ENCODE data around the gene TMEM255B. TPM values are rescaled to one million over a fixed set of nuclear protein-coding genes. Genes with fewer than 3 reads are reported as not detected.

The TMEM255B gene
- polyA plus RNA-seq, 1 donor (not counting 4 experiments of a cell fraction or from before 2014, with no cell fraction given), result 7.6 TPM

DNA sequence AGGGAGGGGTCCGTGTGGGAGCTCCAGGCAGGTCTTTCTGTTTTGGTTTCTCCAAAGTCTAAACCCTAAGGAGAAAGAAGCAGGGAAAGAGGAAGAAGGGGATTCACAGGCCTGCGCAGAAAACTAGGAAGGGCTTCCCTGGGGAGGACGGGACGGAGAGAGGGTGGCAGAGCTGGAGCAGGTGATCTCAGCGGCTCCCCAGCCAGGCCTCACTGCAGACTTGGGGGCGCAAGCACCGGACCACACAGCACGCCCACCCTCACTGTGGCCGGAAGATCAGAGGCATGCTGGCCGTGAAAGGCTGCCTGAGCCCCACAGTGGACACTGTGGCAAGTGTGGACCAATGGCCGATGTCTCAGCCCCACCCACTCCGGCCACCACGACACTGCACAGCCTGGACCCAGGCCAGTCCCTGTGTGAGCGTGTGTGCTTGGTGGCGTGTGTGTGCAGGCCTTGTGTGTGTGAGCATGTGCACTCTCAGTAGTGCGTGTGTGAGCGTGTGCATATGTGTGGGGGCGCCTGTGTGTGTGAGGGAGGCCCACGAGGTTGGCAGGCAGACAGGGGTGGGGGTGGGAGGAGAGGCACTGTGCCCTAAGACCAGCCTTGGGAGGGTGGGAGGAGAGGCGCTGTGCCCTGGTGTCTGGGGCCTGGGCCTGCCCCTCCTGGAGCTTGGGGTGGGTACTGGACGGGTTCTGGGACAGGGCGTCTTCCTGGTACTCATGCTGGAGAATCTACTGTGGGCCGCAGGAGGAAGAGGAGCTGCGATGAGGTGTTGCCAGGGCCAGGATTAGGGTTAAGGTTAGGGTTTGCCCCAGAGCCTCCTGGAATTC lies 15.4 kb upstream of the TMEM255B start:
- no peak for TF ChIP-seq EZH2 (IDR thresholded peaks at IDR 0.05; ENCODE audit: low read length)
- TF ChIP-seq, protein P1, sequence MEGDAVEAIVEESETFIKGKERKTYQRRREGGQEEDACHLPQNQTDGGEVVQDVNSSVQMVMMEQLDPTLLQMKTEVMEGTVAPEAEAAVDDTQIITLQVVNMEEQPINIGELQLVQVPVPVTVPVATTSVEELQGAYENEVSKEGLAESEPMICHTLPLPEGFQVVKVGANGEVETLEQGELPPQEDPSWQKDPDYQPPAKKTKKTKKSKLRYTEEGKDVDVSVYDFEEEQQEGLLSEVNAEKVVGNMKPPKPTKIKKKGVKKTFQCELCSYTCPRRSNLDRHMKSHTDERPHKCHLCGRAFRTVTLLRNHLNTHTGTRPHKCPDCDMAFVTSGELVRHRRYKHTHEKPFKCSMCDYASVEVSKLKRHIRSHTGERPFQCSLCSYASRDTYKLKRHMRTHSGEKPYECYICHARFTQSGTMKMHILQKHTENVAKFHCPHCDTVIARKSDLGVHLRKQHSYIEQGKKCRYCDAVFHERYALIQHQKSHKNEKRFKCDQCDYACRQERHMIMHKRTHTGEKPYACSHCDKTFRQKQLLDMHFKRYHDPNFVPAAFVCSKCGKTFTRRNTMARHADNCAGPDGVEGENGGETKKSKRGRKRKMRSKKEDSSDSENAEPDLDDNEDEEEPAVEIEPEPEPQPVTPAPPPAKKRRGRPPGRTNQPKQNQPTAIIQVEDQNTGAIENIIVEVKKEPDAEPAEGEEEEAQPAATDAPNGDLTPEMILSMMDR (optimal IDR thresholded peaks at IDR 0.05 in 1 of 3, IDR thresholded peaks at IDR 0.05 in 1 of 3, conservative IDR thresholded peaks at IDR 0.05 in 1 of 3; ENCODE audit: extremely low read depth in 1 of 3, insufficient read depth in 2 of 3, low read length in 3 of 3), result no peak
- H2AFZ ChIP-seq (ENCODE audit: control insufficient read depth, low read length), result no peak overlapping the region
- H3K9ac ChIP-seq (ENCODE audit: control insufficient read depth, extremely low read depth, insufficient read depth, low read length), result no peak overlapping the region
- peaks cover 14% of the 10 kb centered on the region for H3K27me3 ChIP-seq (ENCODE audit: control insufficient read depth, extremely low read depth, insufficient read depth, low read length)
- no peak overlapping the region for H3K4me2 ChIP-seq (ENCODE audit: control insufficient read depth, extremely low read depth, insufficient read depth, low read depth, low read length)
- no peak overlapping the region for H3K4me3 ChIP-seq (ENCODE audit: control insufficient read depth in 2 of 3, extremely low read depth in 1 of 3, insufficient read depth in 2 of 3, low read depth in 1 of 3, low read length in 3 of 3)
- DNase-seq (ENCODE audit: low read depth, low spot score), result no peak
- peaks cover 2% of the 10 kb centered on the region for H3K4me1 ChIP-seq (ENCODE audit: control insufficient read depth, extremely low read depth, insufficient read depth, low read length)
- no peak overlapping the region for H3K27ac ChIP-seq (ENCODE audit: control insufficient read depth, insufficient read depth, low read length)
- no peaks in the 10 kb centered on the region for H3K36me3 ChIP-seq (ENCODE audit: control insufficient read depth in 2 of 2, extremely low read depth in 1 of 2, insufficient read depth in 2 of 2, low read length in 2 of 2)
- FAIRE-seq, result no peak
- H3K79me2 ChIP-seq (ENCODE audit: control insufficient read depth, insufficient read depth, low read length), result no peaks in the 10 kb centered on the region
- peaks cover 2% of the 10 kb centered on the region for H4K20me1 ChIP-seq (ENCODE audit: control insufficient read depth, extremely low read depth, insufficient read depth, low read length)
- no peaks in the 10 kb centered on the region for H3K9me3 ChIP-seq (ENCODE audit: control insufficient read depth, low read depth, low read length)
- dilution Hi-C loops (cut with MboI; ENCODE audit: extremely low pct_ligation_motif_present, low sequenced_read_pairs), result no loop called here
- H3K9me1 ChIP-seq (ENCODE audit: control insufficient read depth, extremely low read depth, insufficient read depth, low read length), result no peaks in the 10 kb centered on the region

DNA sequence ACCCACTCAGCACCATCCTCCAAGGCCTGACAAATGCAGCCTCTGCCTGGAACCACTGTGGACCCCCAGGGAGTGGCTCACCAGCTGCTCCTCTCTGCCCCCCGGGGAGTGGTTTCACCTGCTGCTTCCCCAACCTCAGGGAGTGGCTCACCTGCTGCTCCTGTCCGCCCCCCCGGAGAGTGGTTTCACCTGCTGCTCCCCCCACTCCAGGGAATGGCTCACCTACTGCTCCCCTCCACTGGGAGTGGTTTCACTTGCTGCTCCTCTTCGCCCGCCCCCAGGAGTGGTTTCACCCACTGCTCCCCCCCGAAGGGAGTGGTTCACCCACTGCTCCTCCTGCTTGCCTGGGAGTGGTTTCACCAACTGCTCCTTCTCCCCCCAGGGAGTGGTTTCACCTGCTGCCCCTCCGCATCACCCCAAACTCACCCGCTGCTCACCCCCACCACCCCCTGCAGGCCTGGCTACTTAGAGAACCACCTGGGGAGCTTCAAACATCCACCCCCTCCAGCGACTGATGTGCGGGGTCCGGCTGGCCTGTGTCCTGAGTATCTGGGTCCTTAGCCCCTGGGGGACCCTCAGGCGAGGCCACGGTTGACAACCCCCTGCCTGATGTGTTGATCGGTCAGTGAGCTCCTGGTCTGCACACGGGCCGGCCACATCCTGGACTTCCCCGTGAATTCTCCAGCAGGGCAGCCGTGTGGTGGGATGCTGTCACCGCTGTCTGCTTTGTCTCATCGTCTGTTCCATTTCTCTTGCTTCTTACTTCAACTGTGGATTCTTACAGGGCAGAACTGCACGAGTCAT lies 14.6 kb upstream of the TMEM255B start:
- no peak for DNase-seq (ENCODE audit: low read depth, low spot score)
- H3K4me3 ChIP-seq (ENCODE audit: control insufficient read depth in 2 of 3, extremely low read depth in 1 of 3, insufficient read depth in 2 of 3, low read depth in 1 of 3, low read length in 3 of 3), result no peak overlapping the region
- no peaks in the 10 kb centered on the region for H3K9me3 ChIP-seq (ENCODE audit: control insufficient read depth, low read depth, low read length)
- no peak overlapping the region for H2AFZ ChIP-seq (ENCODE audit: control insufficient read depth, low read length)
- peaks cover 2% of the 10 kb centered on the region for H4K20me1 ChIP-seq (ENCODE audit: control insufficient read depth, extremely low read depth, insufficient read depth, low read length)
- dilution Hi-C loops (cut with MboI; ENCODE audit: extremely low pct_ligation_motif_present, low sequenced_read_pairs), result no loop called here
- no peaks in the 10 kb centered on the region for H3K79me2 ChIP-seq (ENCODE audit: control insufficient read depth, insufficient read depth, low read length)
- H3K27ac ChIP-seq (ENCODE audit: control insufficient read depth, insufficient read depth, low read length), result no peak overlapping the region
- no peak overlapping the region for H3K4me2 ChIP-seq (ENCODE audit: control insufficient read depth, extremely low read depth, insufficient read depth, low read depth, low read length)
- H3K36me3 ChIP-seq (ENCODE audit: control insufficient read depth in 2 of 2, extremely low read depth in 1 of 2, insufficient read depth in 2 of 2, low read length in 2 of 2), result no peaks in the 10 kb centered on the region
- peaks cover 2% of the 10 kb centered on the region for H3K4me1 ChIP-seq (ENCODE audit: control insufficient read depth, extremely low read depth, insufficient read depth, low read length)
- H3K9me1 ChIP-seq (ENCODE audit: control insufficient read depth, extremely low read depth, insufficient read depth, low read length), result no peaks in the 10 kb centered on the region
- TF ChIP-seq, protein P1 (optimal IDR thresholded peaks at IDR 0.05 in 1 of 3, IDR thresholded peaks at IDR 0.05 in 1 of 3, conservative IDR thresholded peaks at IDR 0.05 in 1 of 3; ENCODE audit: extremely low read depth in 1 of 3, insufficient read depth in 2 of 3, low read length in 3 of 3), result no peak
- no peak for TF ChIP-seq EZH2 (IDR thresholded peaks at IDR 0.05; ENCODE audit: low read length)
- FAIRE-seq, result no peak
- H3K27me3 ChIP-seq (ENCODE audit: control insufficient read depth, extremely low read depth, insufficient read depth, low read length), result peaks cover 14% of the 10 kb centered on the region
- no peak overlapping the region for H3K9ac ChIP-seq (ENCODE audit: control insufficient read depth, extremely low read depth, insufficient read depth, low read length)
